ENCODE measurements around the gene TMEM232. TPM values are rescaled to one million over a fixed set of nuclear protein-coding genes. Genes with fewer than 3 reads are reported as not detected.

Gene TMEM232
- total and polyA plus RNA-seq, 8 donors = 0.68 to 3.5 (median 2.2) TPM

DNA sequence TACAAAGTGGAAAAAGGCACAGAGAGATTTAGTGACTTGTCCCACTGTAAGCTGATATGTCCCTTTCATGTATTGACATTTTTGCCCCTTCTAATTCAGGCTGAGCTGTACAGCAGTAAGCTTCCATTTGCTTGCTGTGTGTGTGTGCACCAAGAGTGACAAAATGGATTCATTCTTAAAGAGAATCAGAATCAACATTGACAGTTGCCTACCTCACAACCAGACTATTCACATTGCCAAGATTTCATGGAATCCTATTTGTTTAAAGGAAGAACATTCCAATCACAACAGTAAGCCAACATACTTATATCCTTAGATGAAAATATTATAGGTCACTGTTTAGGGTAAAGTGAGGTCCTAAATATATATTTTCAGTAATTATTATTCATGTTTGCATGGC lies 102.6 kb downstream of the TMEM232 start:
- Histone ChIP-seq H3K36me3 (no peaks in the 10 kb centered on the region), H3K4me1 (no peaks in the 10 kb centered on the region), H3K27ac (no peak overlapping the region), H3K4me3 (no peak overlapping the region), H3K9me3 (no peaks in the 10 kb centered on the region), H3K27me3 (no peaks in the 10 kb centered on the region)
- TF ChIP-seq, protein P1, sequence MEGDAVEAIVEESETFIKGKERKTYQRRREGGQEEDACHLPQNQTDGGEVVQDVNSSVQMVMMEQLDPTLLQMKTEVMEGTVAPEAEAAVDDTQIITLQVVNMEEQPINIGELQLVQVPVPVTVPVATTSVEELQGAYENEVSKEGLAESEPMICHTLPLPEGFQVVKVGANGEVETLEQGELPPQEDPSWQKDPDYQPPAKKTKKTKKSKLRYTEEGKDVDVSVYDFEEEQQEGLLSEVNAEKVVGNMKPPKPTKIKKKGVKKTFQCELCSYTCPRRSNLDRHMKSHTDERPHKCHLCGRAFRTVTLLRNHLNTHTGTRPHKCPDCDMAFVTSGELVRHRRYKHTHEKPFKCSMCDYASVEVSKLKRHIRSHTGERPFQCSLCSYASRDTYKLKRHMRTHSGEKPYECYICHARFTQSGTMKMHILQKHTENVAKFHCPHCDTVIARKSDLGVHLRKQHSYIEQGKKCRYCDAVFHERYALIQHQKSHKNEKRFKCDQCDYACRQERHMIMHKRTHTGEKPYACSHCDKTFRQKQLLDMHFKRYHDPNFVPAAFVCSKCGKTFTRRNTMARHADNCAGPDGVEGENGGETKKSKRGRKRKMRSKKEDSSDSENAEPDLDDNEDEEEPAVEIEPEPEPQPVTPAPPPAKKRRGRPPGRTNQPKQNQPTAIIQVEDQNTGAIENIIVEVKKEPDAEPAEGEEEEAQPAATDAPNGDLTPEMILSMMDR (IDR thresholded peaks at IDR 0.05) = no peak
- no peak for DNase-seq
- ATAC-seq = no peak
- intact Hi-C loops (cut with DNase I) = no loop called here
- FAIRE-seq = no peak

DNA sequence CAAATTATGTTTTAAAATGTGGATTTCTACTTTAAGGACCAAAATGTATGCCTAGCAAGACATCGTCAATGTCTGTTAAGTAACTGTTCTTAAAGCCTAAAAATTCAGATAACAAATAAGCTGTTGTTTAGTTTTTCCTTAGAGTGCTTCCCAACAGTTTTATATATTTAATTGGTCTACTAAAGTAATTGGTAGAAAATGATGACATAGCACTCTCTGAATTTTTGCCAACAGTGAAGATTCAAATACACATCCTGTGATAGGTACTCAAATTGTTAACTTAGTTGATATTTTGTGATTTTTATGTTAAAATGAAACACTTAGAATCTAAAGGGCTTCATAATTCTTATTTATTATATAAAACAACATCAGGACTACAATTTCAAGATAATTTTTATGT lies 107.5 kb downstream of the TMEM232 start:
- Histone ChIP-seq H3K9me3 (peaks cover 0 to 4% (median 0%) of the 10 kb centered on the region in 4 donors), H3K27me3 (no peaks in the 10 kb centered on the region), H3K36me3 (no peaks in the 10 kb centered on the region), H3K27ac (no peak overlapping the region), H3K4me3 (no peak overlapping the region), H3K4me1 (no peaks in the 10 kb centered on the region)
- intact Hi-C loops (cut with DNase I) = no loop called here
- FAIRE-seq (no peak), ATAC-seq (no peak), DNase-seq (no peak)
- TF ChIP-seq, protein P1 (IDR thresholded peaks at IDR 0.05) = no peak
- WGBS, 2 donors = 85 to 96% methylated on average over 1 of the region's 1 CpG

DNA sequence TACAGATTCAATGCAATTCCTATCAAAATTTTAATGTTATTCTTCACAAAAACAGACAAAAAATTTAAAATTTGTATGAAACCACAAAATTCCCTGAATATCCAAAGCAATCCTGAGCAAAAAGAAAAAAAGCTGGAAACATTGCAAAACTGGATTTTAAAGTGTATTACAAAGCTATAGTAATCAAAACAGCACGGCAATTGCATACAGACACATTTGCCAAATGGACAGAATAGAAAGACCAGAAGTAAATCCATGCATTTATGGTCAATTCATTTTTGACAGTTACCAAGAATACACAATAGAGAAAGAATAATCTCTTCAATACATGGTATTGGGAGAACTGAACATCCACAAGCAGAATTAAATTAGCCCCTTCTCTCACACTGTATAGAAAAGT lies 110.5 kb downstream of the TMEM232 start:
- Histone ChIP-seq H3K27ac (no peak overlapping the region), H3K9me3 (peaks cover 0 to 4% (median 0%) of the 10 kb centered on the region in 4 donors), H3K27me3 (no peaks in the 10 kb centered on the region), H3K4me1 (no peaks in the 10 kb centered on the region), H3K36me3 (no peaks in the 10 kb centered on the region), H3K4me3 (no peak overlapping the region)
- no peak for DNase-seq
- intact Hi-C loops (cut with DNase I) = no loop called here
- 96 to 100% methylated on average over 1 of the region's 1 CpG for WGBS, 2 donors
- no peak for ATAC-seq
- FAIRE-seq = no peak
- TF ChIP-seq, protein P1 (IDR thresholded peaks at IDR 0.05) = no peak

DNA sequence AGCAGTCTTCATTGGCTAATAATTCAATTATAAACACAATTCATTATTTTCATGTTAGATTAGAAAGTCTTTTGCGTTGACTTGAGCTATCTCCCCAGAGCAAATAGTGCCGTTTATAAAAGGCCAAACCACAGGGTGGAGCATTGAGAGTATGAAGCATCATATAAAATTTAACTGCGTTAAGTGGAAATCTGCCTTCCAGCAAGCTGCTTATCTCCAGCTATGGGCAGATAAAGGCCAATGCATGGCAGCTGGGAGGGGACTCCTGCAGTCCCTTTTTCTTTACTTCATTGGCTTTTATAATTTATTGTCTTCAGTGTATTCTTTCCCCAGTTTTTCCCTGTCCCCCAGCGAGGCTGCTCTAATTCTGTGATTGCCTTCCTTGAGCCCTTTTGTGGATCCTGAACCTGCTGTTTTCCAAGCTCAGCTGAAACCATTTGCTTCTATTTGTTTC lies 113.7 kb downstream of the TMEM232 start:
- TF ChIP-seq, protein P1 (IDR thresholded peaks at IDR 0.05) = no peak
- DNase-seq = no peak
- Histone ChIP-seq H3K27me3 (no peaks in the 10 kb centered on the region), H3K9me3 (peaks cover 0 to 4% (median 0%) of the 10 kb centered on the region in 4 donors), H3K36me3 (no peaks in the 10 kb centered on the region), H3K4me1 (no peaks in the 10 kb centered on the region), H3K4me3 (no peak overlapping the region), H3K27ac (no peak overlapping the region)
- ATAC-seq = no peak
- 65 to 75% methylated on average over 4 of the region's 4 CpGs for WGBS, 2 donors
- intact Hi-C loops (cut with DNase I) = no loop called here
- FAIRE-seq = no peak

DNA sequence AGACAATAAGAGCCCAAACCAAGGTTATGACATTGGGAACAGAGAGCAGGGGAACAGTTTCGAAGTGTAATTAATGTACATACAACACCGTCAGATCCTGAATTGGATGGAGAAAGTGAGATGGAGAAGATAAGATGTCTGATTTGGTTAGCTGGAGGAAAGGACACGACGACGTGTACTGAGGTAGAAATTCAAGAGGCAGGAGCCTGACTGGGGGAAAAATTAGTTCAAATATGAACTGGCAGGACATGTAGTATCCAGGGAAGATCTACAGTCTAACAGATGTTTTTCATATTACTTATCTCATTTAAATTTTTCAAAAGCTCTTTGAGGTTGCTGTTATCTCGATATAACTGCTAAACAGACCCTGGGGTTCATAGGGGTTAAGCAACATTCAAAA lies 114.7 kb downstream of the TMEM232 start:
- intact Hi-C loops (cut with DNase I) = no loop called here
- Histone ChIP-seq H3K27me3 (no peaks in the 10 kb centered on the region), H3K4me3 (no peak overlapping the region), H3K36me3 (no peaks in the 10 kb centered on the region), H3K9me3 (peaks cover 0 to 4% (median 0%) of the 10 kb centered on the region in 4 donors), H3K4me1 (no peaks in the 10 kb centered on the region), H3K27ac (no peak overlapping the region)
- ATAC-seq = no peak
- no peak for DNase-seq
- WGBS, 2 donors = 85 to 91% methylated on average over 6 of the region's 6 CpGs
- TF ChIP-seq, protein P1 (IDR thresholded peaks at IDR 0.05) = no peak
- no peak for FAIRE-seq

All from pancreas (tissue), 10 donors.